GM06990 (cell line): ENCODE data around the gene NPHS1.

ENCODE experiments used
- DNase-seq: peaks from one replicate; pipeline ENCODE4 v3.0.0-alpha.2; 2011; ENCODE audit not compliant: insufficient read length; ENCODE audit errors: extremely low read depth
- H3K27me3 ChIP-seq: replicated peaks from 2 replicates; pipeline ENCODE4 v1.6.0; 2011; ENCODE audit warnings: low read length; ENCODE audit not compliant: control insufficient read depth, insufficient read depth
- H3K36me3 ChIP-seq: 2 replicates; pipeline ENCODE4 v1.5.1; 2011; ENCODE audit warnings: low read length; ENCODE audit not compliant: control insufficient read depth, insufficient read depth
- H3K4me3 ChIP-seq: replicated peaks from 2 replicates; pipeline ENCODE4 v1.5.1; 2011; ENCODE audit warnings: low read depth, mild to moderate bottlenecking, control low read depth, low read length
- TF ChIP-seq, protein P1 (sequence below): IDR thresholded peaks from 2 replicates; pipeline ENCODE4 v1.5.1; 2011; ENCODE audit warnings: low read length, control low read depth, mild to moderate bottlenecking, inconsistent platforms; ENCODE audit not compliant: insufficient read depth, poor library complexity, severe bottlenecking

NPHS1 gene, protein sequence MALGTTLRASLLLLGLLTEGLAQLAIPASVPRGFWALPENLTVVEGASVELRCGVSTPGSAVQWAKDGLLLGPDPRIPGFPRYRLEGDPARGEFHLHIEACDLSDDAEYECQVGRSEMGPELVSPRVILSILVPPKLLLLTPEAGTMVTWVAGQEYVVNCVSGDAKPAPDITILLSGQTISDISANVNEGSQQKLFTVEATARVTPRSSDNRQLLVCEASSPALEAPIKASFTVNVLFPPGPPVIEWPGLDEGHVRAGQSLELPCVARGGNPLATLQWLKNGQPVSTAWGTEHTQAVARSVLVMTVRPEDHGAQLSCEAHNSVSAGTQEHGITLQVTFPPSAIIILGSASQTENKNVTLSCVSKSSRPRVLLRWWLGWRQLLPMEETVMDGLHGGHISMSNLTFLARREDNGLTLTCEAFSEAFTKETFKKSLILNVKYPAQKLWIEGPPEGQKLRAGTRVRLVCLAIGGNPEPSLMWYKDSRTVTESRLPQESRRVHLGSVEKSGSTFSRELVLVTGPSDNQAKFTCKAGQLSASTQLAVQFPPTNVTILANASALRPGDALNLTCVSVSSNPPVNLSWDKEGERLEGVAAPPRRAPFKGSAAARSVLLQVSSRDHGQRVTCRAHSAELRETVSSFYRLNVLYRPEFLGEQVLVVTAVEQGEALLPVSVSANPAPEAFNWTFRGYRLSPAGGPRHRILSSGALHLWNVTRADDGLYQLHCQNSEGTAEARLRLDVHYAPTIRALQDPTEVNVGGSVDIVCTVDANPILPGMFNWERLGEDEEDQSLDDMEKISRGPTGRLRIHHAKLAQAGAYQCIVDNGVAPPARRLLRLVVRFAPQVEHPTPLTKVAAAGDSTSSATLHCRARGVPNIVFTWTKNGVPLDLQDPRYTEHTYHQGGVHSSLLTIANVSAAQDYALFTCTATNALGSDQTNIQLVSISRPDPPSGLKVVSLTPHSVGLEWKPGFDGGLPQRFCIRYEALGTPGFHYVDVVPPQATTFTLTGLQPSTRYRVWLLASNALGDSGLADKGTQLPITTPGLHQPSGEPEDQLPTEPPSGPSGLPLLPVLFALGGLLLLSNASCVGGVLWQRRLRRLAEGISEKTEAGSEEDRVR (N-terminal part only)

DNA sequence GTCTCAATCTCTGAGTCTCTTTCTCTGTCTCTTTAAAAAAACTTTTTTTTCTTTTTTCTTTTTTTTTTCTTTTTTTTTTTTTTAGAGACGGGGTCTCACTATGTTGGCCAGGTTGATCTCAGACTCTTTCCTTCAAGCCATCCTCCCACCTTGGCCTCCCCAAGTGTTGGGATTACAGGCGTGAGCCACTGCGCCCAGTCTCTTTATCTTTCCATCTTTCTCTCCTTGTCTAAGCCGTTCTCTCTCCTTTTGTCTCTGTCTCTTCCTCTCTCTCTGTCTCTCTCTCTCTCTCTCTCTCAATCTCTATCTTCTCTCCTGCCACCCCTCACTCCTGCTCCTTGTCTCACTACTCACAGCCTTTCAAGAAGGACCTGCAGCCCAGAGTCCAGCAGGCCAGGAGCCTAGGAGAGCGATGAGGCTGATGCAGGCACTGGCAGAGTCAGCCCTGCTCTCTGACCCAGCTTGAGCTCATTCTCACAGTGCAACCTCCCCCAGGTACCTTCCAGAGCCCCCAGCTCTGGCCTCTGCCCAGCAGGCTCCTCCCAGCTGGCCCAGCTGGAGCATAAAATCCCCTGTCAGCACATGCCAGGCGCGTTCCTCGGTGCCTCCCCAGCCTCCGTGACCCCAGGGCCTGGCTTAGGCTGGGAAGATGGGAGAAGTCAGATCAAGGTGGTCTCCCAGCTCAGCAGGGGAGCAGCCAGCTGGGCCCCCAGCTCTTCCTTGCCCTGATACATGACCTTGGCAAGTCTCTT is at the start of gene NPHS1:
Gene NPHS1 (minus strand): TSS at position 476 of the 752 bp plus-strand sequence. CDS start 667 bp downstream, outside the sequence.
- Histone ChIP-seq H3K27me3 (peaks cover 2% of the 10 kb centered on the region), H3K4me3 (no peak within 1 kb of the TSS), H3K36me3 (no peaks in the 10 kb centered on the region)
- DNase-seq: no peak
- TF ChIP-seq, protein P1, sequence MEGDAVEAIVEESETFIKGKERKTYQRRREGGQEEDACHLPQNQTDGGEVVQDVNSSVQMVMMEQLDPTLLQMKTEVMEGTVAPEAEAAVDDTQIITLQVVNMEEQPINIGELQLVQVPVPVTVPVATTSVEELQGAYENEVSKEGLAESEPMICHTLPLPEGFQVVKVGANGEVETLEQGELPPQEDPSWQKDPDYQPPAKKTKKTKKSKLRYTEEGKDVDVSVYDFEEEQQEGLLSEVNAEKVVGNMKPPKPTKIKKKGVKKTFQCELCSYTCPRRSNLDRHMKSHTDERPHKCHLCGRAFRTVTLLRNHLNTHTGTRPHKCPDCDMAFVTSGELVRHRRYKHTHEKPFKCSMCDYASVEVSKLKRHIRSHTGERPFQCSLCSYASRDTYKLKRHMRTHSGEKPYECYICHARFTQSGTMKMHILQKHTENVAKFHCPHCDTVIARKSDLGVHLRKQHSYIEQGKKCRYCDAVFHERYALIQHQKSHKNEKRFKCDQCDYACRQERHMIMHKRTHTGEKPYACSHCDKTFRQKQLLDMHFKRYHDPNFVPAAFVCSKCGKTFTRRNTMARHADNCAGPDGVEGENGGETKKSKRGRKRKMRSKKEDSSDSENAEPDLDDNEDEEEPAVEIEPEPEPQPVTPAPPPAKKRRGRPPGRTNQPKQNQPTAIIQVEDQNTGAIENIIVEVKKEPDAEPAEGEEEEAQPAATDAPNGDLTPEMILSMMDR: no peak

DNA sequence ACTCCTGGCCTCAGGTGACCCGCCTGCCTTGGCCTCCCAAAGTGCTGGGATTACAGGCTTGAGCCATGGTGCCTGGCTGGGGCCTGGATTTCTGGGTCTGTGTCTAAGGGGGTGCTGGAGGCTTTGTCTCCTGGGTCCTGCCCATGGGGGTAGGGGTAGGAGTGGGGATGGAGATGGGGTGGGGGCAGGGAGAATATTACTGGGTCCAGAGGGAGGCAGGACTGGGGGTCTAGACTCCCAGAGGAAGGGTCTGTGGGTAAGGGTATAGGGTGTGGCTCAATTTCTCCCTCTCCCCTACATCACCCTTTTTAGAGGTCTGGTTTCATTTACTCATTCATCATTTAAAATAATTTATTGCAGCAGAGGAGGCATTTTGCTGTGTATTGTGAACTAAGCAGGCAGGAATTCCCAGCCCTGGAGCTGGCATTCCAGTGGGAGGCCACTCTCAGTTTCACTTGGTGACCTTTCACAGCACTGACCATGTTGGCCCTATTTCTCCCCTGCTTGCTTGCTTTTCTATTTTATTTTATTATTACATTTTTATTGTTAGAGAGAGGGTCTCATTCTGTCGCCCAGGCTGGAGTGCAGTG is 48.8 kb upstream of the NPHS1 start:
- TF ChIP-seq, protein P1: no peak
- Histone ChIP-seq H3K27me3 (no peaks in the 10 kb centered on the region), H3K36me3 (peaks cover 19% of the 10 kb centered on the region), H3K4me3 (peak overlapping the region; percentile 89)
- no peak for DNase-seq

DNA sequence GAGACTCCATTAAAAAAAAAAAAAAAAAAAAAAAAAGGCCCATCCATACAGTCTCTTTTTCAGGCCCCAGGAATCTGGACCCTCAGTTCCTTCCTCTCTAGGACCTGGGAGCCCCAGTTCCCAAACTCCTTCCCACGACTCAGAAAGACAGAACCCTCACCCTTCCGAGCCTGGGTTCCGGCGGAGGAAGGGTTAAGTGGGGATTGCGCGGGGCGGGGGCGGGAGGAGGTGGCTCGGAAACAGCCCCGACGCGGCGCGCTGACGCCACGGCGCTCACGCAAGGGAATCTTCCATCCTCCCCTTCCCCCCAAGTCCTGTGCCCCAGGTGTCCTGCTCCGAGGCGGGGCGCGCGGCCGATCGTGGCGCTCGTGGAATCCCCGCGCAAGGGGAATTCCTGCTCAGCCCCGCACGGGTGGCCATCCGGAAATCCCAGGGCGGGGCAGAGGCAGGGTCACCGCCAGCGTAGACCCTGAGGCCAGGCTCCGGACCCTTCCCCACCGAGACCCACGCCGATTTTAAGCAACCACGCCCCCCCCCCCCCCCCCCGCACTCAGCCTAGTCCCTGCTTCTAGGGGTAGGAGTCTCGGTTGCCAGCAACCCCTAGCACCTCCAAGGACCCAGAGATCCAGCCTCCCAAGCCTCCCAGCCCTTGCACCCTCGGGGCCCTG is 47.4 kb upstream of the NPHS1 start:
- peak overlapping the region; percentile 89 for H3K4me3 ChIP-seq
- DNase-seq: peak; percentile 97
- H3K36me3 ChIP-seq: peaks cover 24% of the 10 kb centered on the region

DNA sequence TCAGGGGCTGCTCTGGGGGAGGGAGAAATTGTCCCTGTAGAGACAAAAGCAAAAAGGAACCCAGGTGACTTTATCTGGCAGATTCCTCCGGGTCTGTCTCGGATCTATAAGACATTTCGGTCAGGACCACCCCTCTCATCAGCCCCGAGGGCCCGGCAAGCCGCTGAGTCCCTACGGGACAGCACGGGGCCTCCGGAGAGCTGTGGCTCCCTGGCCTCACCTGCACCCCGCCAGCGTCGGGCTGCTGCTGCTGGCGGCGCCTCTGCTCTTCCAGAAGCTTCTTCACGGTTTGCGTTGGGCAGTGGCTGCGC is 46.1 kb upstream of the NPHS1 start:
- Histone ChIP-seq H3K36me3 (peaks cover 26% of the 10 kb centered on the region), H3K4me3 (peak overlapping the region; percentile 89), H3K27me3 (no peaks in the 10 kb centered on the region)
- TF ChIP-seq, protein P1: no peak
- DNase-seq: no peak

More for the DNA sequence above, 47.4 kb upstream of the NPHS1 start:
- TF ChIP-seq, protein P1: no peak
- no peaks in the 10 kb centered on the region for H3K27me3 ChIP-seq
